Stimulated activated CD4-positive, alpha-beta T cell treated with anti-CD3 and anti-CD28 coated beads, Interleukin-15, amount 100 ng/mL, for 48 hours (primary cell): ENCODE measurements around the gene UCP2.
"Not testable (repeated sequence)": the region's sequence is repeated elsewhere in the genome, so short reads cannot be mapped to it uniquely, and the experiment has no call there.

Experiments
- DNase-seq, 2 donors: peaks; one replicate each; pipeline ENCODE4 v3.0.0-alpha.2; 2020; ENCODE audit warnings: low read depth in 2 of 2

The UCP2 gene

GRCh38 chr11:73991471-73992006, 8.9 kb upstream of the UCP2 start:
- DNase-seq, result no peak

- DNase-seq, result no peak
Observed at GRCh38 chr11:73990730-73991129, 8.1 kb upstream of the UCP2 start.

GRCh38 chr11:73989156-73989555, 6.5 kb upstream of the UCP2 start:
- no peak for DNase-seq

- DNase-seq, result no peak
Observed at GRCh38 chr11:73988227-73988626, 5.6 kb upstream of the UCP2 start.

GRCh38 chr11:73985661-73986060, 3.0 kb upstream of the UCP2 start:
- not testable (repeated sequence) for DNase-seq

GRCh38 chr11:73983741-73984538, 1.3 kb upstream of the UCP2 start:
- no peak for DNase-seq

GRCh38 chr11:73982990-73983740, 522 bp upstream of the UCP2 start:
- DNase-seq, result peak; percentile 88 to 93

- DNase-seq, result no peak
Observed at GRCh38 chr11:73981051-73981805, 1.4 kb downstream of the UCP2 start.

- DNase-seq, result peak; percentile 42 to 63
Observed at GRCh38 chr11:73980001-73980961, 2.4 kb downstream of the UCP2 start.

GRCh38 chr11:73978576-73979086, 4.0 kb downstream of the UCP2 start:
- no peak for DNase-seq

- DNase-seq, result no peak
Observed at GRCh38 chr11:73977856-73978519, 4.7 kb downstream of the UCP2 start.

GRCh38 chr11:73976451-73977151, 6.0 kb downstream of the UCP2 start:
- no peak for DNase-seq

- no peak for DNase-seq
Observed at GRCh38 chr11:73975479-73975757, 7.2 kb downstream of the UCP2 start.

- no peak for DNase-seq
Observed at GRCh38 chr11:73974604-73975478, 7.8 kb downstream of the UCP2 start.

- no peak for DNase-seq
Observed at GRCh38 chr11:73972620-73973449, 9.8 kb downstream of the UCP2 start.

- no peak for DNase-seq
Observed at GRCh38 chr11:73972187-73972586, 10.5 kb downstream of the UCP2 start.

GRCh38 chr11:73971175-73971719, 11.4 kb downstream of the UCP2 start:
- DNase-seq, result no peak
